HG02981 (cell line): ENCODE measurements around the gene CARD10.

Experiments
- ATAC-seq: cut with Tn5 transposase; IDR thresholded peaks from one replicate; pipeline ENCODE4 v1.9.1; 2021; ENCODE audit warnings: mild to moderate bottlenecking, moderate library complexity; ENCODE audit not compliant: unreplicated experiment

The CARD10 gene

DNA sequence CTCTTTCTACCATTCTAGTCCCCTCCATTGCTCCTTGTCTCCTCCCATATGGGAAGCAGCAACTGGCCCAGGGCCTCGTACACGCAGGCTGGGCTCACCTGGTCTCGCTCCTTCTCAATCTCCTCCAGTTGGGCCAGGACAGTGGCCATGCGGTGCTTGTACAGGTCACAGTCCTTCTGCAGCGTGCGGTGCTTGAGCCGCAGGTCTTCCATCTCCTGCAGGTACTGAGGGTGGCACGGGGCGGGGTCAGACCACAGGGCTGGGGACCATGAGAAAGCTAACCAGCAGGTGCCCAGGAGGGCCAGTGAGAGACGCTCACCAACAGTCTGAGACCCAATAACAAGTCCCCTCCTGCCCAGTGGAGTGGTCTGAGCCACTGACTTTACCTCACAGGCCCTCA is 11.5 kb downstream of the CARD10 start:
- ATAC-seq: no peak

DNA sequence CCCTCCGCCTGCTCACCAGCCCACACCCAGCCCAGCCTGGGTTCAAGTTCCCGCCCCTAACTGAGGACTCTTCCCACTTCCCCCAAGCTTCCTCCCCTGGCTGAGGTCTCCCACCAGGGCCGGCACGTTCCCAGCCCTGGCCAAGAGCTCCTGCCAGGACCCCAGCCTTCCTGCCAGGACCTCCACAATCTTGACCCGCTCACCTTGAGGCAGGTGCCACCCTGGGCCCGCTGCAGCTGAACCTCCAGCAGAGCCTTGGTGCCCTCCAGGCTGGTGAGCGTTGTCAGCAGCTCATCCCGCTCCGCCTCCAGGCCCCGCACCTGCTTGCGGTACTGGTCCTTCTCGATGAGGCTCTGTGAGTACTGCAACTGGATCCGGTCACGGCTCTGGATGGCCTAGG is 13.2 kb downstream of the CARD10 start:
- ATAC-seq: no peak

DNA sequence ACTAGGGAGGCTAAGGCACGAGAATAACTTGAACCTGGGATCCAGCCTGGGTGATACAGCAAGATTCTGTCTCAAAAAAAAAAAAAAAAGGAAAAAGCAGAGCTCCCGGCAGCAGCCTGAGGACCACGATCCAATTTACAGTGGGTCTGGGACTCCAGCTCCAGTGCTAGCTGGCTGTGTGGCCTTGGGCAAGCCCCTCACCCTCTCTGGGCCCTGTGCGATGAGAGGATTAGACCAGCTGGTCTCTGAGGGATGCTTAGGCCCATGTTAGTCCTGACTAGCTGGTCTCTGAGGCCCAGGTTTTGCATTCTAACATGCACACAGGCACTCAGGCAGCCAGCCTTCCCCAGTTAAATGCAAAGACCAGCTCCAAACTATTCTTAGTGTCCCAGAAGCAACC is 13.7 kb downstream of the CARD10 start:
- ATAC-seq: no peak

DNA sequence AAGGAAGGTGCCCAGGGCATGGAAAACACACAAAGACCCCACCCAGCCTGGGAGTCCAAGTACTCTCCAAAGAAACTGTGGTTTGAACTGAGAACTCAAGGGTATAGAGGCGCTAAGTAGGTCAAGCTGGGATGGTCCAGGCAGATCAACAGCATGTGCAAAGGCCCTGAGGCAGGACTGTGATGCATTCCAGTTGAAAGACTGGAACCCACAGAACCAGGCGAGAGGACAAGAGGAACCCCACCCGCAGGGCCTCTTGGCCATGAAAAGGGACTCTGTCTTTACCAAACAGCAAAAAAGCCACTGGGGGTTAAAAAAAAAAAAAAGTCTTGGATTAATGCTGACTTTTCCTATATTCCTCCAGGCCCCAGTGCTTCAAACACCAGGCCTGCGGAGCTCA is 14.3 kb downstream of the CARD10 start:
- ATAC-seq: no peak

DNA sequence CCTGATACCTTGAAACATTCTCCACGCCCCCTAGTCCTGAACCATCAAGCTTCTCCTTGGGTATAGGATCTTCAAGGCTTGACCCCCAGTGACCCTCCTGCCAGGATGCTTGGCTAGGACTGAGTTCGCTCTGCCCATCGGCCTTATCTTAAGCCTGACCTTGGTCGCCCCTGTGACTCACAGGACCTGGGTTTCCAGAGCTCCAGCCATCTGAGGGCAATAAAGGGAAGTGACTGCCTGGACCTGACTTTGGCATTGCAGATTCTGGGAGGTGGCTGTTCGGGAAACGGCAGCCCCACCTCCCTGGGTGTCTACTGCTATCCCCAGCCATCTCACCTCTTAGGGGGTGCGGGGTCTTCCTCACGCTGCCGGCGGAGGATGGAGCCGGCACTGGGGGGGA is 15.4 kb downstream of the CARD10 start:
- ATAC-seq: no peak

DNA sequence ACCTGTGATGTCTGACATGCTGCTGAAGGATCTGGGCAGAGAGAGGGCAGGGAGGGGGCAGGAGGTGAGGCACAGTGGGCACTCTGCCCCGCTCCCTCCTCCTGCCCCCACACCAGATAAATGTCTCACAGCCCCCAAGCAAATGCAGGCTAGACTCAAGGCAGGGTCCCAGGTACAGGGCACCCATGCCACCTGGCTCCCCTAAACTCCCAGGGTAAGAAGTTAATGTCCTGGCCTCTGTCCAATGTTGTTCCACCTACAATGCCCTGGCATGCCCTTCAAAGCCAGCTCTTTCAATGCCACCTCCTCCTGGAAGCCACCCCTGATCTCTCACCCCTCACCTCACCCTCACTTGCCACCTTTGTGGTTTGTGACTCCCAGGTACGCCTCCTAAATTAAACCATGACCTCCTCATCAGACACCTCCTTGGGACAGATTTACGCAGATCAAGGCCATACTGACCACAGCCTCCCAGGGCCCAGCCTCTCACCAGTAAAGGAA is 16.0 kb downstream of the CARD10 start:
- ATAC-seq: no peak

DNA sequence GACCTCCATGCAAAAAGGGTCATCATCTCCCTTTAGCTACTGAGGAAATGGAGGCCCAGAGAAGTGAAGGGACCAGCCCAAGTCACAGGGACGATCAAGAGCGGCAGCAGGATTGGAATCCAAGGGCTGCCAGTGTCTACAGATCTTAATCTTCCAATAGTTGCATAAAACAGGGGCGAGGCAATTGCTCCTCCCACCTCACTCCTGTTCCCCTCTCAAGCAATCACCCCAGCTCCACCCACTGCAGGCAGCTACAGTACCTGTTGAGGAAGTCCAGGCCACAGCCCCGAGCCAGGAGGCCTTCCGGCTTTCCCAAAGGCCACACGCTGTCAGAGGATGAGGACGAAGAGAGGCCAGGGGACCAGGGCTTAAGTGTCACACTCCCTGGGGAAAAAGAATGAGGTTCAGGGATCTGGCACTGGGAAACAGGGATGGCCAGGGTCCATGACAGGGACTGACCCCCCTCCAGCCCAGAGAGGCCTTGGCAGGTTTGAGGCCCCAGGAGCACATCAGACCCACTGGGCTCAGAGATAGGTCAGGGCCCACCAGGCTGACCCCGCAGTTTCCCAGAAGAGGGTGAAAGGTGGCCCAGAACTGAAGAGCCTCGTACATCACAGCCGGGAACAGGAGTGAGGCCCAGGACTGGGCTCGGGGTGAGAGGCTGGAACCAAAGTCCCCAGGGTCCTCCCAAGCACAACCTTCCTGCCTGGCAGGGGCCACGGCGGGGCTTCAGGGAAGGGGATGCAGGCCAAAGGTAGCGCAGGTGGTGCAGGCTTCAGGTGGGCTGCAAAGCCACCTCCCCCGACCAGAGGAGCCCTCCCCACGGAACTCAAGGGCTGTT is 16.7 kb downstream of the CARD10 start:
- no peak for ATAC-seq

DNA sequence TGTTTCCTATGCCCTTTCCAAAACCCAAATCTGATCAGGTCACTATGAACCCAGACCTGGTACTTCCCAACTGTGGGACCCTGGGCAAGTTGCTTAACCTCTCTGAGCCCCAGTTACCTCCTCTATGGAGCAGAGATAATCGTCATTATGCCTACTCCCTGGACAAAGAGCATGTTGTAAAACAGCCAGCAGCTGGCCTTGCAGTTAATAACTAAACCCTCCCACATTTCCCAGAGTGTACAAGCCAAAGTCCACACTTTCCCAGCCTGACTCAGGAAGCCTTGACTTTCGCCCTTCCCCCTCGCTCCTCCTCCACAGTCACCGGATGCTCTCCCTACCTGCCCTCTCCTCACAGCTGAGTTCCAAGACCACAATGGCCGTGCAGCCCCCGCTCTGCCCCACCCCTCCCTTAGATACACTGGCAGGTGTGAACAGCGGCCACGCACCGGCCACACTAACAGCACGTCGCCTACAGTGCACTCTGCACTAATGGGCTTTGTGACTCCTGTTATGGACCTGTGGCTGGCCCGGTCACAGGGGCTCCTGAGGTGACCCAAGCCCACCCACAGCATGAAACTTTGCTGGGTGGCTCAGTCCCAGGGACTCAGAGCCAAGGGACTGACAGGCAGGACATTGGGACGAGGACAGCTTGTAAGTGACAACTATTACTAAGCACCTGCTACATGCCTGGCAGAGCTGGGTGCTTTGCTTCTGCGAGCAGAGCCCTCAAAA is 17.4 kb downstream of the CARD10 start:
- ATAC-seq: no peak

DNA sequence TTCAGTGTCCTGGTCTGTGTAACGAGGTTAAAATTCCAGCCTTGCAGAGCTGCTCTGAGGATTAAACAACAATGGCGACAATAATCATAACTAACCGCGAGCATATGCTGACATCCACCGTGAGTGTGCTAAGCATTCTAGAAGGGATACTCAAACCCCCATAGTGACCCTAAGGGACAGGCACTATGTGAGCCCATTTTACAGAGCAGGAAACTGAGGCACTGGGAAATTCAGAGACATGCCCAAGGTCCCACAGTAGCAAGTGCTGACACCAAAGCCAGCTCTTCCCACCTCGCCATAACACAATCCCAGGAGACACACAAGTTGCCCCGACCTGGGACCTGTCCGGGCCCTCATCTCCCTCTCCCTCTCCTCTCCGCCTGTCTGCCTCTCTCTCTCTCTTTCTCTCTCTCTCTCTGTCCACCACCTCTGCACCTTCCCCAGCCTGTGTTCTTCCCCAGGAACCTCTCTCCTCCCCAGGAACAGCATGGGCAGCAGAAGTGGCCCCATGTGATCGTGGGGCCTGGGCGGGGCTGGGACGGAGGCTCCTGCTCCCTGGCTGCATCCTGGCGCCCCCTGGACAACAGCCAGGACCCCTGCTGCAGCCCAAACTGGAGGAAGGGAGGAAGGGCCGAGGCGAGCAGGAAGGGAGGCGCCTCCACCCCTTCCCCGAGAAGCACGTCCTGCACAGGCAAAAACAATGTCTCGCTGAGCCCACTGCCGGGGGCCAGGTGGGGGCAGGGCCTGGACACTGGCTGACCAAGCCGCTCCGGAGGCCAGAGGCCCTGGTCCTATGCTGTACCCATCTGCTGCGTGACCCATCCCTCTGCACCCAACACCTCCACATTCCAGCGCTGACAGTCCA is 18.2 kb downstream of the CARD10 start:
- no peak for ATAC-seq

DNA sequence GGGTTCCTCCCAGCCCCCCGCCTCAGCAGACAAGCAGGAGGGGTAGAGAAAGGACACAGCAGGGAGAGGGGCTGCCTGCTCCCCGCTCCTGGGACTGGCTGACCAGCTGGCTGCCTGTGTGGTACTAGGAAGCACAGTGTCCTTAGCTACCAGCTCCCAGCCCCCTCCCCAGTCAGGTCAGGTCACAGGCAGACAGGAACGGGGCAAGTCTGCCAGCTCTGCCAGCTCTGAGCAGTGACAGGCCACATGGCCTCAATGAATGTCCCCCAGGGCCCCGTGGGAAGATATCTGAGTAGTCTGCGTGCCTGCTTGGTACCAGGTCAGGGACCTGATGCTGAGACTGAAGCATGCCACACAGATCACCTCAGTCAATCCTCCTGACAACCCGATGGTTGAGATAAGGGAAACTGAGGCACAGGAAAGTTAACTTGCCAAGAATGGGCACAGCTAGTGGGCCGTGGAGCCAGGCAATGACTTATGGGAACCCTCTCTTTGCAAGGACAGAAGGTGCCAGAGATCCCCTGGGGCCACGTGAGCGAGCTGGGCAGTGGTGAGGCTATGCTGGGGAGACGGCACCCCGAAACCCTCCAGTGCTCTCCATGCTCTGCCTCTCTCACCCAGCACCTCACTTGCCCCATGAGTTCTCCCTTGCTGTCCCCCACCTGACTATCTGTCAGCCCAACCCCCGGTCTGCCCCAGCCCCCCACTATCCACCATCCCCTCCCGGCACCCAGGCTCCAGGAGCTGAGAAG is 19.2 kb downstream of the CARD10 start:
- no peak for ATAC-seq

DNA sequence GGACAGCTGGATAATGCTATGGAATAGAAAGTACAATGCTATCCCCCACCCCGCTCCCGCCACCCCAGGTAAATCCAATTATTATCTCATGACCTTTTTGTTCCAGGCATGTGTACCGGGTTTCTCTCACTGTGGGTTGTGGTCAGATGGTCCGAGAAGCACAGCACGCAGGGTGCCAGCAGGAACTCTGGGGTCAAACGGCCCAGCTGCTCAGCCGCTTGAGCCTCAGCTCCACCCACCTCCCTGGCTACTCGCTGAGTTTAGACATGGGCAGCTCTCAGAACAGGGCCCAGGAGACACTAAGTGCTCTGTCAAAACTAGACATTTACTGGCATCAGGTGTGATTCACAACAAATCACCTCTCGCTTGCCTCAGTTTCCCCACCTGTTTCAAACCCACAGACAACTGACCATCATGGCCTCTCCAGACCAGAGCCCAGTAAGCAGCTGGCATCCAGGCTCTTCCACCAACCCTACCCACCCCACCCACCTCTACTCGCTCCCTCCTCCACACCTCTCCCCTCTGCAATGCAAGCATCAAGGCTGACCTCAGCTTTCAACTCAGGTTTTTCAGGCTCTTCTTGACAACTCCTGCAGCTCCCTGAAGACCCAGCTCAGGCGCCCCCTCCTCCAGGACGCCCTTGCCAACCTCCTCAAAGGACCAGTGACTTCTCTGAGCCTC is 20.0 kb downstream of the CARD10 start:
- no peak for ATAC-seq

DNA sequence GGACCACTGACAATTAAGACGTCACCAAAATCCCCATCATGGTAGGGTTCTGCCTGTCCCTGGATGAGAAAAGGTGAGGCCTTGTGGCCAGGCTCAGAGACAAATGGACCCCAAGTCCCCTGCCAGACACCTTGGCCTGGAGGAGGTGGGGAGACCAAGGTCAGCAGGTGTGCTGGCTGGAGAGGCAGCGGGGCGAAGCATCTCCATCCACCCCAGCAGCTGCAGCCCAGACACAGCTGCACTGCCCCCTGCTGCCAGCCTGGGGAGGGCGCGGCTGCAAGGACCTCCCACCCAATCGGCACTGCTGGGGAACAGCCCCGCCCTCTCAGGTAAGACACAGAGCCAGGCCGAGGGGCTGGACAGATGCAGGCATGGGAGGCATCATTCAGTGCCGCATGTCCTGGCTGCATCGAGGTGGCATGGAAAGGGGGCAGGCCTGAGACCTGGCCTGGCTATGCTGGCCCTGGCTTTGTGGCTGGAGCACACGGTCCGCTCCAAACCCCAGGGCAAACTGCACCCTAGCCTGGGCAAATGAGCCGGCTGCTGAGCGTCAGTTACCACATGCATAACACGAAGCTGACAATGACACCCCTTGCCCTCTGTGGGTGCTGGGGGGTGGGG is 20.8 kb downstream of the CARD10 start:
- no peak for ATAC-seq

DNA sequence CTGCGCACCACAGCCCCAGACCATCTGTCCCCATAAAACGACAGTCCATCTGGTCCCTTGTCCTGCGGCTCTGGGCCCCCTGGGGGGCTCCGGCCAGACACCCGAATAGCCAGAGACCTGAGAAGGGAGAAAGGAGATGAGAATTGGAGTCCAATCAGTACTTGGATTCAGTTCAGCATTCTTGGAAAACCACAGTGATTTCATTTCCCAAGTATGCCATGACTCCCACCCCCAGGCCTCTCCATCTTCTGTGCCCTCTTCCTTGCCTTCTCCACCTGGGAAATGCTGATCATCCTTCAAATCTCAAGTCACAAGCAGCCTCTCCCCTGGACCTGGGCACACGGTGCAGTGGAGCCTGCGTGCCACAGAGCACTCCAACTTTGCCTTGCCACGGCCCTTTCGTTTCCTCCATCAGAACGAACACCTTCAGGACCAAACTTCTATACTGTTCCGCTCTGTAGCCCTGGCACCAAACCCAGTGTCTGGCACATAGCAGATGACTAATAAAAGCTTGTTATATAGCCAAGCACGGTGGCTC is 22.1 kb downstream of the CARD10 start:
- ATAC-seq: no peak

DNA sequence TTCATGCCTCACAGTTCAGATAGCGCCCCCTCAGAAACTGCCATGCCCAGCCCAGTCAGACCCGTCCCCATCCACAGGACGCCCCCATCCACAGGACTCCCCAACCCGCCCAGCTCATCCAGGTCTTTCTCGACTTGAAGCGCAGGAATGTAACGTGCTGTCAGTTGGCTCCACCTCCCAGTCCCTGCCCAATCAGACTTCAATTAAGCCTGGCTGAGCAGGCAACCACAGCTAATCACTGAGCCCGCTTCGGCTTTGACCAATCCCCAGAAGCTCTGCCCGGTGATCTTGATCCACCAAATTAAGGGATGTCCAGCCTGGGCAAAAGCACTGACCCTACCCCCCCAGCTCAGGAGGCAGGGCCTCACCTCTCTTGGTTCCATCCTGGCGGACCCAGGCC is 22.6 kb downstream of the CARD10 start:
- no peak for ATAC-seq

DNA sequence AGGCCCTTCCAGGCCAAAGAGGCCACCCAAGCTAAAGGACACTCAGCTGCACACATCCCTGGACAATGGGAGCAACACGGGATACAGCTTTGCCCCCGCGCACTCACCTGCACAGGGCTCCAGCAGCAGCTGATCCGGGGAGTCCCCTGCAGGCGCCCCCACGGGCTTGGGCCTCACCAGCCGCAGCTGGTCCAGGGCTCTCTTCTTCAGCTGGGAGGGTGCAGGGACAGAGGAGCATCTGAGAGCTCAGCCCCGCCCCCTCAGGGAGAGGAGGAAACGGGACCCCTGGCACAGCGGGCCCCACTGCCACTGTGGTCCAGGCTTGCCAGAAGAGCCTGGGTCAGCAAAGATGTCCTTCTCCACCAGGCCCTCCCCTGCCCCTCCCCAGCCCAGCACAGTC is 25.2 kb downstream of the CARD10 start:
- no peak for ATAC-seq

DNA sequence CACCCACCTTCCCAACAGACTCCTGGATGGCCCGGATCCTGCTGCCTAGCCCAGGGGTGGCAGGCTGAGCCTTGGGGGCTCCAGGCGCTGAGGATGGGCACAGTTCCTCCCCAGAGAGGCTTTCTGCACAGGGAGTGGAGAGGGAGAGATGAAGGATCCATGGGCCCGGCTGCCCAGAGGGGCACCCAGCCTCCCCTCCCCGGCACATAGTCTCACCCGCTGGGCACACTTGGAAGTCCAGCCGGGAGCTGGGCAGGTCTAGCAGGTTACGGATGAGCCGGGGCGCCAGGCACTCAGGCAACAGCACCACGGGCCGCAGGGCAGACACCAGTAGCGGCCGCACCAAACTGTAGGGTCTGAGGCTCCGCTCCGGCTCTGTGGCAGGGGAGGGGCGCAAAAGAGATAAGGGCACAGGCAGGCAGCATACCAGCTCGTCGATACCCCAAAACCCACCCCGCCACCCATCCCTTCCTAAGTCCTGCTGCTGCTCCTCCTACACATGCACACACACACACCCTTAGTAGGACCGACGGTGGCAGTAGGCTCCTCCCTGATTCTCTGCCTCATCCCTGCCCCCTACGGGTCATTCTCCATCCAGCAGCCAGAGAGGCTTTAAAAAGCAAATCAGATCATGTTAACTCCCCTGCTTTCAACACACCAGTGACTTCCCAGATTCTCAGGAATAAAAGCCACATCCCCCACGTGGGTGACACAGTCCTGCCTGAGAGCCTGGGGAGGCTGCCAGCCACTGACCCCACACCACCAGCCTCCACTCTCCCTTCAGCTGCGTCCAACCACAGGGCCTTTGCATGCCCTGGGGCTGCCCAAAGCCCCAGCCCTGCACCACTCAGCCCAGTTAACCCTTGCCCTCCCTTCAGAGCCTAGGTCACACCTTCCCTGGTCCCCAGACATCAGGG is 26.5 kb downstream of the CARD10 start:
- no peak for ATAC-seq

DNA sequence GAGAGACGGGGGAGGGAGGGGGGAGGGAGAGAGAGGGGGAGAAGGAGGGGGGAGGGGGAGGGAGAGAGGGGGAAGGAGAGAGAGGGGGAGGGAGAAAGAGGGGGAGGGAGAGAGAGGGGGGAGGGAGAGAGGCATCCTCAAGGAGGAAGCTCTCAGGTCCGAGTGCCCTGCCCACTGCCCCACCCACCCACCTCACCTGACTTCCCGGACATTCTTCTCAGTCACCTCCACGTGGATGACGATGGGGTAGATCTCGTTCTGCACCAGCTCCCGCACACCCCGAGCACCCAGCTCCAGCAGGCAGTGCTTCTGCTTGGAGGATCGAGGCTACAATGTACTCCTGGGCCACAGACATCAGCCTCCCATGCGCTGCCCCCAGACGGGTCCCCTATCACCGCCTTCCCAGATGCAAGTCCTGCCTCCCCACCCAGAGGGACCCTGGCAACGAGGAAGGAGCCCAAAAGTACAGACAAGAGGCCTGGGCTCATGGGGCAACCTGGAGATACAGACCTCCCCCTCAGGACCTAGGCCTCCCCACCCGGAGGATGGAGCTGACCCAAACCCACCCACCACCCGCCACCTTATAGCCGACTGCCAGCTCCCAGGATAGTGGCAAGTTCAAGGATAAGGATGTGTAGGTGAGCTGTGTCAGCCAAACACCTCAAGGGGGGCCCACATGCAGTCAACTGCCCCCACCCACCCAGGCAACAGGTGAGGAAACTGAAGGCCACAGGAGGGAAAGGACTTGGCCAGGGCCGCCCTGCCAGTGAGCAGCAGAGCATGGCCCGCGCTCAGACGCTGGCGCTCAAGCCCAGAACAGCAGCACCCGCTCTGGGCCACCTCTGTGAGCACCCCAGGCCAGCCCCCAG is 27.4 kb downstream of the CARD10 start:
- no peak for ATAC-seq
